Ishikawa (cell line): ENCODE results near the gene NHLH1.
A peak's percentile ranks its signal among the peaks of the same experiment; 100 is the strongest.

Experiments
- CEBPB ChIP-seq: IDR thresholded peaks from 2 replicates; pipeline ENCODE4 v1.6.1; 2012
- CREB1 ChIP-seq: IDR thresholded peaks from 2 replicates; pipeline ENCODE4 v1.6.1; 2012; ENCODE audit warnings: low read depth
- EGR1 ChIP-seq: IDR thresholded peaks from 2 replicates; pipeline ENCODE4 v1.6.1; 2012
- EP300 ChIP-seq: IDR thresholded peaks from 2 replicates; pipeline ENCODE4 v1.6.1; 2012; ENCODE audit warnings: borderline replicate concordance
- FOXM1 ChIP-seq: IDR thresholded peaks from 2 replicates; pipeline ENCODE4 v1.6.1; 2012; ENCODE audit warnings: low read depth, borderline replicate concordance
- MAX ChIP-seq: IDR thresholded peaks from 2 replicates; pipeline ENCODE4 v1.6.1; 2012
- NFIC ChIP-seq: IDR thresholded peaks from 2 replicates; pipeline ENCODE4 v1.6.1; 2012
- RAD21 ChIP-seq: IDR thresholded peaks from 2 replicates; pipeline ENCODE4 v1.6.1; 2012; ENCODE audit warnings: low read depth
- REST ChIP-seq: IDR thresholded peaks from 2 replicates; pipeline ENCODE4 v1.6.1; 2012; ENCODE audit warnings: low read depth, mild to moderate bottlenecking
- TAF1 ChIP-seq: IDR thresholded peaks from 2 replicates; pipeline ENCODE4 v1.6.1; 2012; ENCODE audit warnings: low read depth, mild to moderate bottlenecking
- TCF12 ChIP-seq: IDR thresholded peaks from 2 replicates; pipeline ENCODE4 v1.6.1; 2012; ENCODE audit warnings: low read depth
- TEAD4 ChIP-seq: IDR thresholded peaks from 2 replicates; pipeline ENCODE4 v1.6.1; 2012
- USF1 ChIP-seq: IDR thresholded peaks from 2 replicates; pipeline ENCODE4 v1.6.1; 2012
- YY1 ChIP-seq: IDR thresholded peaks from 2 replicates; pipeline ENCODE4 v1.6.1; 2012; ENCODE audit warnings: low read depth
- ZBTB7A ChIP-seq: IDR thresholded peaks from 2 replicates; pipeline ENCODE4 v1.6.1; 2012; ENCODE audit warnings: low read depth

NHLH1 gene

GRCh38 chr1:160394673-160395072, 27.8 kb downstream of the NHLH1 start:
- no peak for TF ChIP-seq TCF12
- no peak for TF ChIP-seq MAX
- no peak for TF ChIP-seq REST
- no peak for TF ChIP-seq TEAD4
- no peak for TF ChIP-seq TAF1
- TF ChIP-seq RAD21: no peak
- TF ChIP-seq FOXM1: no peak
- TF ChIP-seq ZBTB7A: no peak
- no peak for TF ChIP-seq EP300
- TF ChIP-seq CREB1: no peak
- TF ChIP-seq YY1: no peak
- TF ChIP-seq NFIC: no peak
- no peak for TF ChIP-seq CEBPB
- no peak for TF ChIP-seq USF1

- TF ChIP-seq TEAD4 (no peak), TAF1 (no peak), USF1 (no peak), FOXM1 (no peak), YY1 (no peak), CEBPB (no peak), EGR1 (no peak), CREB1 (no peak), ZBTB7A (no peak), NFIC (no peak), MAX (no peak), RAD21 (no peak), TCF12 (no peak), EP300 (no peak), REST (no peak)
Observed at GRCh38 chr1:160397651-160398050, 30.8 kb downstream of the NHLH1 start.

- TF ChIP-seq ZBTB7A: no peak
- no peak for TF ChIP-seq TEAD4
- TF ChIP-seq TCF12: no peak
- TF ChIP-seq EGR1: no peak
Observed at GRCh38 chr1:160398823-160399222, 32.0 kb downstream of the NHLH1 start.

GRCh38 chr1:160399544-160400222, 32.8 kb downstream of the NHLH1 start:
- no peak for TF ChIP-seq USF1
- TF ChIP-seq TAF1: no peak
- no peak for TF ChIP-seq YY1
- no peak for TF ChIP-seq EP300
- TF ChIP-seq TEAD4: no peak
- no peak for TF ChIP-seq ZBTB7A
- TF ChIP-seq FOXM1: no peak

GRCh38 chr1:160400223-160400645, 33.4 kb downstream of the NHLH1 start, which contains the start of gene VANGL2:
TSS of gene VANGL2 (plus strand) at chr1:160400564. CDS start at chr1:160415838, 15,274 bp downstream.
- TF ChIP-seq RAD21 (no peak; the same call in 1 of the 2 replicates), TCF12 (peak; percentile 69; the same call in 1 of the 2 replicates), TEAD4 (no peak), ZBTB7A (peak; percentile 46), USF1 (peak; percentile 43), TAF1 (peak; percentile 59; the same call in 1 of the 2 replicates), CREB1 (no peak), FOXM1 (no peak), REST (no peak), MAX (peak; percentile 47; the same call in 1 of the 2 replicates), CEBPB (no peak), NFIC (0 out of 2 replicates have a peak, but pooled peaks have one; percentile 20), EP300 (peak; percentile 99), EGR1 (peak; percentile 23; the same call in 1 of the 2 replicates), YY1 (peak; percentile 77)
